GM13977 (cell line): Measurements from ENCODE around the gene GMIP.
"Not testable (repeated sequence)": the region's sequence is repeated elsewhere in the genome, so short reads cannot be mapped to it uniquely, and the experiment has no call there.

Experiments used
- DNase-seq: peaks from one replicate; pipeline ENCODE4 v3.0.0; 2012; ENCODE audit warnings: low spot score
- in situ Hi-C: fragments of 300-500 bp; cut with MboI; formaldehyde crosslinking; loops from one replicate; pipeline ENCODE4 v1.12.0; 2022; ENCODE audit warnings: low sequenced_read_pairs, low pct_unique_long_range_greater_than_20kb, mixed read lengths, inconsistent platforms; ENCODE audit not compliant: unreplicated experiment
- TF ChIP-seq, protein P1 (sequence below): IDR thresholded peaks from 2 replicates; pipeline ENCODE4 v1.5.1; 2012; ENCODE audit warnings: mild to moderate bottlenecking, control low read depth; ENCODE audit not compliant: insufficient read depth; ENCODE audit errors: extremely low read depth, missing control alignments

Gene GMIP, protein sequence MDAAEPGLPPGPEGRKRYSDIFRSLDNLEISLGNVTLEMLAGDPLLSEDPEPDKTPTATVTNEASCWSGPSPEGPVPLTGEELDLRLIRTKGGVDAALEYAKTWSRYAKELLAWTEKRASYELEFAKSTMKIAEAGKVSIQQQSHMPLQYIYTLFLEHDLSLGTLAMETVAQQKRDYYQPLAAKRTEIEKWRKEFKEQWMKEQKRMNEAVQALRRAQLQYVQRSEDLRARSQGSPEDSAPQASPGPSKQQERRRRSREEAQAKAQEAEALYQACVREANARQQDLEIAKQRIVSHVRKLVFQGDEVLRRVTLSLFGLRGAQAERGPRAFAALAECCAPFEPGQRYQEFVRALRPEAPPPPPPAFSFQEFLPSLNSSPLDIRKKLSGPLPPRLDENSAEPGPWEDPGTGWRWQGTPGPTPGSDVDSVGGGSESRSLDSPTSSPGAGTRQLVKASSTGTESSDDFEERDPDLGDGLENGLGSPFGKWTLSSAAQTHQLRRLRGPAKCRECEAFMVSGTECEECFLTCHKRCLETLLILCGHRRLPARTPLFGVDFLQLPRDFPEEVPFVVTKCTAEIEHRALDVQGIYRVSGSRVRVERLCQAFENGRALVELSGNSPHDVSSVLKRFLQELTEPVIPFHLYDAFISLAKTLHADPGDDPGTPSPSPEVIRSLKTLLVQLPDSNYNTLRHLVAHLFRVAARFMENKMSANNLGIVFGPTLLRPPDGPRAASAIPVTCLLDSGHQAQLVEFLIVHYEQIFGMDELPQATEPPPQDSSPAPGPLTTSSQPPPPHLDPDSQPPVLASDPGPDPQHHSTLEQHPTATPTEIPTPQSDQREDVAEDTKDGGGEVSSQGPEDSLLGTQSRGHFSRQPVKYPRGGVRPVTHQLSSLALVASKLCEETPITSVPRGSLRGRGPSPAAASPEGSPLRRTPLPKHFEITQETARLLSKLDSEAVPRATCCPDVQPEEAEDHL

DNA sequence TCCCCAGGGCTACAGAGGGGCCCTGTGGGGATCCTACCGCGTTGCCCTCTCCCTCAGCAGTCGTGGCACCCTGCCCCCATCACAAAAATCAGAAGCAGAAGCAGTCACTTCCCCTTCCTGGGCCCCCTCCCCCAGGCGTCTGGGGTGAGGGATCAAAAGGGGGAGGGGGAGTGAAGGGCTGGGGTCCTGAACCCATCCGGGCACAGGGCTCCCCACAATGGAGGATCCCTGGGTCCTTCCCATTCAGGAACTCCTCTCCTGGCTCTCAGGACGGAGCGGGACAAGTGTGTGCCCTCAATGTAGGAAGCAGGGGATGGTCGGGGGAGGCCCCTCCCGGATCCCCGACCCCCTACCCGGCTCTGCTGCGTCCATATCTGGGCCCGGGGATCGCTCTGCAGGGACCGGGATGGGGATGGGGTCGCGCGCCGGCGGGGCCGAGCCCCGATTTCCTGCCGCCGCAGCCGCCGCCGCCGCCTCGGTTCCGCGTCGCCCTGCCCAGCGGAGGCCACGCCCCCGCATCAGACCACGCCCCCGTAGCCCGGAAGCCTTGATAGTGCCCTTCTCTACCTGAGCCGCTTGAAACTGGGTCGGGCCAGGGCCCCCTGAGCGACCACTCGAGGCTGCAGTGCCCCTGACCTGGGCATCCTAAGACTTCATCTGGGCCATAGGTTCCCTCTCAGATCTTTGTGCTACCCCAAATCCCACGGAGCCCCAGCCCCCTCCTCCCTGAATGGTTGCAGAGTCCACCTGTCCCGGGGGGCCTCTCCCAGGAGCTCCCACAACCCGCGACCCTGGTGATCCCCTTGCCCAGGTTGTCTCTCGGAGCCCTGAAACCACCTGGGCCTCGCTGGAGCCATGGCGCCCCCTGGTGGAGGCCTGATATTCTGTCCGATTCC is at the start of gene GMIP:
Gene GMIP, minus strand, starts transcription at position 500 of the 896 bp plus-strand sequence. Its CDS starts 128 bp downstream, at position 372.
- in situ Hi-C loops: loop anchor here (10.0 kb wide), 1 partner anchor 119 kb away; the partner anchor contains the start of gene YJEFN3
- TF ChIP-seq, protein P1, sequence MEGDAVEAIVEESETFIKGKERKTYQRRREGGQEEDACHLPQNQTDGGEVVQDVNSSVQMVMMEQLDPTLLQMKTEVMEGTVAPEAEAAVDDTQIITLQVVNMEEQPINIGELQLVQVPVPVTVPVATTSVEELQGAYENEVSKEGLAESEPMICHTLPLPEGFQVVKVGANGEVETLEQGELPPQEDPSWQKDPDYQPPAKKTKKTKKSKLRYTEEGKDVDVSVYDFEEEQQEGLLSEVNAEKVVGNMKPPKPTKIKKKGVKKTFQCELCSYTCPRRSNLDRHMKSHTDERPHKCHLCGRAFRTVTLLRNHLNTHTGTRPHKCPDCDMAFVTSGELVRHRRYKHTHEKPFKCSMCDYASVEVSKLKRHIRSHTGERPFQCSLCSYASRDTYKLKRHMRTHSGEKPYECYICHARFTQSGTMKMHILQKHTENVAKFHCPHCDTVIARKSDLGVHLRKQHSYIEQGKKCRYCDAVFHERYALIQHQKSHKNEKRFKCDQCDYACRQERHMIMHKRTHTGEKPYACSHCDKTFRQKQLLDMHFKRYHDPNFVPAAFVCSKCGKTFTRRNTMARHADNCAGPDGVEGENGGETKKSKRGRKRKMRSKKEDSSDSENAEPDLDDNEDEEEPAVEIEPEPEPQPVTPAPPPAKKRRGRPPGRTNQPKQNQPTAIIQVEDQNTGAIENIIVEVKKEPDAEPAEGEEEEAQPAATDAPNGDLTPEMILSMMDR: peak; percentile 82
- DNase-seq: peak; percentile 98

DNA sequence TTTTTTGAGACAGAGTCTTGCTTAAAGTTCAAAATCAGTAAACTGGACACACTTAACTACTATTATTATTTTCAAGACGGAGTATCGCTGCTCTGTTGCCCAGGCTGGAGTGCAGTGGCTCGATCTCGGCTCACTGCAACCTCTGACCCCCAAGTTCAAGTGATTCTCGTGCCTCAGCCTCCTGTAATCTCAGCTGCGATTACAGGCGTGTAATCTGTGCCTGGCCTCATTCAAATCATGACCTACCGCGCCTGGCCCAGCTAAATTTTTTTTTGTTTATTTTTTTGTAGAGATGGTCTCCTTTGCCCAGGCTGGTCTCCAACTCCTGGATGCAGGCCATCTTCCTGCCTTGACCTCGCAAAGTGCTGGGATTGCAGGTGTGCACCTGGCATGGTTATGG is 48.2 kb upstream of the GMIP start:
- DNase-seq: no peak
- in situ Hi-C loops: no loop called here
- TF ChIP-seq, protein P1: no peak

DNA sequence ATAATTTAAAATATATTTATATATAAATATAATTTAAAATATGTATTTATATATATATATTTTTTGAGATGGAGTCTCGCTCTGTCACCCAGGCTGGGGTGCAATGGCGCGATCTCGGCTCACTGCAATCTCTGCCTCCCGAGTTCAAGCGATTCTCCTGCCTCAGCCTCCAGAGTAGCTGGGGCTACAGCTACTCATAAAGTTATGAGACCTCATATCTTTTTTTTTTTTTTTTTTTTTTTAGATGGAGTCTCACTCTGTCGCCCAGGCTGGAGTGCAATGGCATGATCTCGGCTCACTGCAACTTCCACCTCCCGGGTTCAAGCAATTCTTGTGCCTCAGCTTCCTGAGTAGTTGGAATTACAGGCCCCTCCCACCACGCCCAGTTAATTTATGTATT is 45.6 kb upstream of the GMIP start:
- DNase-seq, in situ Hi-C loops: not testable (repeated sequence)

DNA sequence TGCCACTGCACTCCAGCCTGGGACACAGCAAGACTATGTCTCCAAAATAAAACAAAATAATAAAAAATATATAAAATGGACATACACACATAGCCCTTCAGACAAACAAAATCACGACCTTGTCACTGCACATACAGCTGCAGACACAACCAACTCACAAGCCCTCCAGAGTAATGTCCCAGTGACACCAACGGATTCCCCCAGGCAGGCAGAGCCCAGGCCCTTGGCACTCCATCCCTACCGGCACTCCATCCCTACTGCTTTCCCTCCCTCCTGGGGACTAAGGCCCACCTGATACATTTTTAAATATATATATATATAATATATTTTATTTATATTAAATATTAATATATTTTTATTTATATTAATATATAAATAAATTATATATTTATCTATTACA is 43.6 kb upstream of the GMIP start:
- in situ Hi-C loops: no loop called here
- TF ChIP-seq, protein P1: no peak
- DNase-seq: no peak

DNA sequence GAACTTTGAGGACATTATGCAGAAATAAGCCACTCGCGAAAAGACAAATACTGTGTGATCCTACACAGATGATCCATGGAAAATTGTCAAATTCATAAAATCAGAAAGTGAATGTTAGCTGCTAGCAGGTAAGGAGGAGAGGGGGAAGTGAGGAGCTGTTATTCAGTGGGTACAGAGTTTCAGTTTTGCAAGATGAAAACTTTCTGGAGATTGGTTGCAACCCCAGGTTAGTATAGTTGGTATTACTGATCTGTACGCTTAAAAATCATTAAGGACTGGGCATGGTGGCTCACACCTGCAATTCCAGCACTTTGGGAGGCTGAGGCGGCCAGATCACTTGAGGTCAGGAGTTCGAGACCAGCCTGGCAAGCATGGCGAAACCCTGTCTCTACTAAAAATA is 43.1 kb upstream of the GMIP start:
- TF ChIP-seq, protein P1: no peak
- DNase-seq: no peak
- in situ Hi-C loops: no loop called here

DNA sequence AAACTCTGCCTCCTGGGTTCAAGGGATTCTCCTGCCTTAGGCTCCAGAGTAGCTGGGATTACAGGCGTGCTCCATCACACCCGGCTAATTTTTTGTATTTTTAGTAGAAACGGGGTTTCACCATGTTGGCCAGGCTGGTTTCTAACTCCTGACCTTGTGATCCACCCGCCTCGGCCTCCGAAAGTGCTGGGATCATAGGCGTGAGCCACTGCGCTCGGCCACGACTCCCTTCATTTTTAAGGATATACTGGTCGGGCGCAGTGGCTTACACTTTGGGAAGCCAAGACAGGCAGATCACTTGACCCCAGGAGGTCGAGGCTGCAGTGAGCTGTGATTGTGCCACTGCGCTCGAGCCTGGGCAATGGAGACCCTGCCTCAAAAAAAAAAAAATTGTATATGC is 42.7 kb upstream of the GMIP start:
- in situ Hi-C loops, DNase-seq: not testable (repeated sequence)
